Suprapubic skin (tissue), 4 donors: ENCODE results near the gene ABHD3. TPM values are rescaled to one million over a fixed set of nuclear protein-coding genes. Genes with fewer than 3 reads are reported as not detected.
A peak's percentile ranks its signal among the peaks of the same experiment; 100 is the strongest.

Experiments used
- DNase-seq, 2 donors: peaks; one replicate each; pipeline ENCODE4 v3.0.0-alpha.2; 2019; ENCODE audit warnings: low spot score in 2 of 2
- H3K27ac ChIP-seq: fragments of 200-600 bp; sonication (generic); one replicate; pipeline ENCODE4 v1.5.1; 2019
- H3K27me3 ChIP-seq: fragments of 200-600 bp; sonication (generic); one replicate; pipeline ENCODE4 v1.5.1; 2019
- H3K36me3 ChIP-seq: fragments of 200-600 bp; sonication (generic); one replicate; pipeline ENCODE4 v1.5.1; 2019
- H3K4me1 ChIP-seq: fragments of 200-600 bp; sonication (generic); one replicate; pipeline ENCODE4 v1.5.1; 2019
- H3K4me3 ChIP-seq: fragments of 200-600 bp; sonication (generic); one replicate; pipeline ENCODE4 v1.5.1; 2019; ENCODE audit warnings: mild to moderate bottlenecking
- H3K9me3 ChIP-seq: fragments of 200-600 bp; sonication (generic); one replicate; pipeline ENCODE4 v1.5.1; 2019
- EP300 ChIP-seq: sonication (generic); formaldehyde crosslinking; IDR thresholded peaks from one replicate; pipeline ENCODE4 v1.6.1; 2017; ENCODE audit warnings: antibody characterized with exemption
- POLR2A ChIP-seq, 2 donors: fragments of 450-650 bp; IDR thresholded peaks; one replicate each; pipeline ENCODE4 v1.6.1; 2017; ENCODE audit warnings: antibody characterized with exemption in 2 of 2, mild to moderate bottlenecking in 2 of 2, moderate library complexity in 2 of 2
- POLR2AphosphoS5 ChIP-seq, 3 donors: sonication (generic); formaldehyde crosslinking; IDR thresholded peaks; one replicate each; pipeline ENCODE4 v1.6.1; 2017; ENCODE audit warnings: antibody characterized with exemption in 3 of 3
- WGBS: methylation state at CpG from one replicate; pipeline ENCODE4 v1.1.5; 2018; 5-methylcytosine and 5-hydroxymethylcytosine counted together
- total RNA-seq, 4 donors: library from RNA; depleted of rRNA; stranded (reverse); fragments of >200 nt; gene quantifications; one replicate each; pipeline ENCODE4 v1.1.0, GENCODE V29; 2016
- TF ChIP-seq, protein P1 (sequence below), 2 donors: fragments of 200-600 bp in 1 of 2; fragments of 450-650 bp in 1 of 2; sonication (generic) in 1 of 2; IDR thresholded peaks; one replicate each; pipeline ENCODE4 v1.5.1; 2016 to 2019; ENCODE audit warnings: antibody characterized with exemption in 2 of 2, mild to moderate bottlenecking in 1 of 2, moderate library complexity in 1 of 2

The ABHD3 gene
- 10 to 100 TPM in 1 of 4 donors, 1 to 10 TPM in 3; 4.7 to 18.5 (median 6.8) TPM for total RNA-seq

DNA sequence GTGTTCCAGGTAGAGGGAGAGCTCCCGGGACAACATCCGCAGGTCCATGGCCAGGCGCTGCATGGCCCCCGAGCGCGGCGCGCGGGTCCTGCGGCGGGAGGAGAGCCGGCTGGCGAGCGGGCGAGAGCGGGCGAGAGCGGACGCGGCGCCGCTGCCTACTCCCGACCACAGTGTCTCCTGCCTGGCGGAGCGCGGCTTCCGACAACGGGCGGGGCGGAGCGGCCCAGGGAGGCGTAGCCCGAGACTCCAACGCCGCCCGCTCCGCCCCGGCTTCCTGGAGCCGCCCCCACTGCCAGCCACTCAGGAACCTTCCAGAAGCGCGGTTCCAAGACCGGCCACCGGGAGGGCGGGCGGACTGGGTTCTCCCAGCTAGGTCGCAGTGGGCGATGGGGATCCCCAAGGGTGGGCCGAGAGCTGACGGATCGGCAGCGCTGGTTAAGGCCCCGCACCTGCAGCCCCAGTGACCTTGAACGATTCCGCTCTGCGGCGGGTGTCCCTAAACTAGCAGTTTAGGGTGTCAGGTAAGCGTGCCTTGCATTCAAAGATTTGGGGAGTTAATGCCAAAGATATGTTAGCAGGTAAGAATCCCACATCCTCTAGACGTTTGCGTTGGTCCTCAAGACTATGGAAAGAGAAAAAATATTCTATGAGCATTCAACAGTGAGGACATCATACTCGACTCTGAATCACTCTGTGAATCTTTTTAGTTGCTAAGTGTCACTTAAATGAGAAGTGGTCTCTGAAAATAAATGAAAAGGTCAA, at the start of gene ABHD3:
ABHD3 (minus strand) TSS at position 172 of the 762 bp plus-strand sequence; CDS start at position 63, 109 bp downstream.
- peak within 1 kb of the TSS; percentile 92 for H3K27ac ChIP-seq
- H3K4me3 ChIP-seq = peak within 1 kb of the TSS; percentile 92
- no peaks in the 10 kb centered on the region for H3K9me3 ChIP-seq
- TF ChIP-seq POLR2AphosphoS5 (IDR thresholded peaks at IDR 0.05) (no peak), POLR2A (IDR thresholded peaks at IDR 0.05) (peak in 1 of 2 donors; percentile 83), EP300 (no peak)
- TF ChIP-seq, protein P1, sequence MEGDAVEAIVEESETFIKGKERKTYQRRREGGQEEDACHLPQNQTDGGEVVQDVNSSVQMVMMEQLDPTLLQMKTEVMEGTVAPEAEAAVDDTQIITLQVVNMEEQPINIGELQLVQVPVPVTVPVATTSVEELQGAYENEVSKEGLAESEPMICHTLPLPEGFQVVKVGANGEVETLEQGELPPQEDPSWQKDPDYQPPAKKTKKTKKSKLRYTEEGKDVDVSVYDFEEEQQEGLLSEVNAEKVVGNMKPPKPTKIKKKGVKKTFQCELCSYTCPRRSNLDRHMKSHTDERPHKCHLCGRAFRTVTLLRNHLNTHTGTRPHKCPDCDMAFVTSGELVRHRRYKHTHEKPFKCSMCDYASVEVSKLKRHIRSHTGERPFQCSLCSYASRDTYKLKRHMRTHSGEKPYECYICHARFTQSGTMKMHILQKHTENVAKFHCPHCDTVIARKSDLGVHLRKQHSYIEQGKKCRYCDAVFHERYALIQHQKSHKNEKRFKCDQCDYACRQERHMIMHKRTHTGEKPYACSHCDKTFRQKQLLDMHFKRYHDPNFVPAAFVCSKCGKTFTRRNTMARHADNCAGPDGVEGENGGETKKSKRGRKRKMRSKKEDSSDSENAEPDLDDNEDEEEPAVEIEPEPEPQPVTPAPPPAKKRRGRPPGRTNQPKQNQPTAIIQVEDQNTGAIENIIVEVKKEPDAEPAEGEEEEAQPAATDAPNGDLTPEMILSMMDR (IDR thresholded peaks at IDR 0.05) = peak; percentile 48 to 65
- WGBS = 3% methylated on average over 13 of the region's 60 CpGs
- no peaks in the 10 kb centered on the region for H3K27me3 ChIP-seq
- peaks cover 23% of the 10 kb centered on the region for H3K4me1 ChIP-seq
- DNase-seq = peak; percentile 96
- H3K36me3 ChIP-seq = no peaks in the 10 kb centered on the region

DNA sequence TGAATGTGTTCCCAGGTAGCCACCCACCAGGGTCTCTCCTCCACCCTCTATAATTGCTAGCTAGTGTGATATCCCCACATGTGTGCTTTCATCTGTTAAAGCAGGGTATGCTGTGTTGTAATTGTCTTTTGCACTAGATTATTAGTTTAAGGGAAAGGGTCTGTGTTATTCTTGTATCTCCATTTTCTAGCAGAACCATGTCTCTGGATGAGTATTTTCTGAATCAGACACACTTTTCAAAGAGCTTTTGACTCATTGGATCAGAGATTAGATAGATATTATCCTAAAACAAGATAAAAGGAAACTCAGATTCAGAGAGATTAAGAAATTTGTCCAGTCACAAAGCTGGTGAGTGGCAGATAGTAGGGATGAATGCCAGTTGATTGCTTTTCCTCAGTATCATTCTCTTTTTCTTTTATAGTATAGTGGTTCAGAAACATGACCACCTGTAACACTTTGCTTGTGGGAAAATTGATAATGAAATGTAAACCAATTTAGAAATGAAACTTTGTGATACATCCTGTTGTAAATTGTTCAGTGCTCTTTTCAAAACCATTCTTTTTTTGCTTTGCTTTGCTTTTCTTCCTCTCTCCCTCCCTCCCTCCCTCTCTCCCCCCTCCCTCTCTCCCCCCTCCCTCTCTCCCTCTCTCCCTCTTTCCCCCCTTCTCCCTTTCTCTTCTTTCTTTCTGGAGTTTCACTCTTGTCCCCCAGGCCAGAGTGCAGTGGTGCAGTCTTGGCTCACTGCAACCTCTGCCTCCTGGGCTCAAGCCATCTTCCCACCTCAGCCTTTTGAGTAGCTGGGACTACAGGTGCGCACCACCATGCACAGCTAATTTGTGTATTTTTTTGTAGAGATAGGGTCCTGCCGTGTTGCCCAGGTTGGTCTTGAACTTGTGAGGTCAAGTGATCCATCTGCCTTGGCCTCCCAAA, 43.5 kb upstream of the ABHD3 start:
- Histone ChIP-seq H3K4me3 (no peak overlapping the region), H3K9me3 (no peaks in the 10 kb centered on the region), H3K27ac (no peak overlapping the region), H3K36me3 (no peaks in the 10 kb centered on the region), H3K27me3 (no peaks in the 10 kb centered on the region), H3K4me1 (peaks cover 21% of the 10 kb centered on the region)
- WGBS = 80% methylated on average over 2 of the region's 2 CpGs
- no peak for TF ChIP-seq POLR2A (IDR thresholded peaks at IDR 0.05)
- TF ChIP-seq EP300 = no peak
- no peak for TF ChIP-seq POLR2AphosphoS5 (IDR thresholded peaks at IDR 0.05)
- TF ChIP-seq, protein P1 (IDR thresholded peaks at IDR 0.05) = no peak
- DNase-seq = no peak

DNA sequence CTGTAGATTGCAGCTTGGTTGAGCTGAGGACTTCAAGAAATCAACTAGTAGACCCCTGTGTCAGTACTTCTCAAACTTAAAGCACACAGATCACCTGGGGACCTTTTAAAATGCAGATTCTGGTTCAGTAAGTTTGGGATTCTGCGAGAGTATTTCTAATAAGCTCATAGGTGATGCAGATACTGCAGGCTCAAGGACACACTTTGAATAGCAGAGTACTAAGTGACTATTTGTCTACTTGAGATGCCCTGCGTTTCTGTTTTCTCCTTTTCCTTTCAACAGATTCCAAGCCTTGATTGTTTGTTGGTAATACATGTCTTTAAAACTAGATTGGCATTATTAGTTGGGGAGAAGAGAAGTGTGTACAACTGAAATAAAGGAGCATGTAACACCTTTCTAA, 42.7 kb upstream of the ABHD3 start:
- Histone ChIP-seq H3K4me3 (no peak overlapping the region), H3K4me1 (peaks cover 27% of the 10 kb centered on the region), H3K27me3 (no peaks in the 10 kb centered on the region), H3K27ac (no peak overlapping the region), H3K9me3 (no peaks in the 10 kb centered on the region), H3K36me3 (no peaks in the 10 kb centered on the region)
- DNase-seq = no peak
- TF ChIP-seq POLR2AphosphoS5 (IDR thresholded peaks at IDR 0.05) (no peak), EP300 (no peak), POLR2A (IDR thresholded peaks at IDR 0.05) (no peak)
- TF ChIP-seq, protein P1 (IDR thresholded peaks at IDR 0.05) = no peak
- WGBS = 56% methylated on average over 2 of the region's 2 CpGs

DNA sequence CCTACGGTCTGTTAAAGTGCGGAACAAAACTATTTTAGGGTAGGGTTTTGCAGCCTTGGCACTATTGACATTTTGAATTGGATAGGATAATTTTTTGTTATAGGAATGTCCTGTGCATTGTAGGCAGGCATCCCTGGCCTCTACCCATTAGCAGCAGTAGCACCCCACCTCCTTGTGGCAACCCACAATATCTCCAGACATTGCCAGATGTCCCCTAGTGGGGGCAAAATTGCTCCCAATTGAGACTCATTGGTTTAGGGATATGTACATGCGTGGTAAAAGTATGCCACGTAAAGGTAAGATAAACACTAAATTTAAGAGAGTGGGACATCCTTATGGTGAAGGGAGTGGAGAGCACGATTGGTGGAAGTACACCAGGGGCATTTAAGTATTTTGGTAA, 40.7 kb upstream of the ABHD3 start:
- Histone ChIP-seq H3K27me3 (no peaks in the 10 kb centered on the region), H3K36me3 (no peaks in the 10 kb centered on the region), H3K4me3 (no peak overlapping the region), H3K4me1 (peaks cover 33% of the 10 kb centered on the region), H3K9me3 (no peaks in the 10 kb centered on the region), H3K27ac (no peak overlapping the region)
- no peak for TF ChIP-seq POLR2A (IDR thresholded peaks at IDR 0.05)
- no peak for TF ChIP-seq POLR2AphosphoS5 (IDR thresholded peaks at IDR 0.05)
- no peak for TF ChIP-seq EP300
- TF ChIP-seq, protein P1 (IDR thresholded peaks at IDR 0.05) = no peak
- 93% methylated on average over 5 of the region's 5 CpGs for WGBS
- DNase-seq = no peak
